Cardiac septum (tissue), 1 donor: ENCODE measurements around the gene UQCR11. TPM values are rescaled to one million over a fixed set of nuclear protein-coding genes. Genes with fewer than 3 reads are reported as not detected.

Source experiments
- DNase-seq: peaks from one replicate; pipeline ENCODE4 v3.0.0-alpha.2; 2020; ENCODE audit warnings: low spot score
- intact Hi-C: fragments of 100-400 bp; cut with DNase I; formaldehyde crosslinking; loops from one replicate; pipeline ENCODE4 v1.14.0; 2022
- long read RNA-seq: library from polyadenylated mRNA; unstranded; transcript quantifications from one replicate; pipeline ENCODE4 v2.0.0, GENCODE V29; 2021
- total RNA-seq: library from RNA; stranded (reverse); fragmentation: NEBNext Ultra II Directional; extraction: Animal tissue kit (Norgen Biotek cat#: 25700); gene quantifications from one replicate; pipeline ENCODE4 v1.2.1, GENCODE V29; 2021
- donor health status: DM: no; HTN: no; CAD: no.

The UQCR11 gene
- total RNA-seq: 697 TPM
- long read RNA-seq, transcript UQCR11-203 (3 exons, 1,324 nt): major isoform, 399 of 409 reads
- long read RNA-seq, partial matches to known transcripts: 4 of 409 reads
- long read RNA-seq, other reads (novel, unspliced or antisense): 3 of 409 reads

DNA sequence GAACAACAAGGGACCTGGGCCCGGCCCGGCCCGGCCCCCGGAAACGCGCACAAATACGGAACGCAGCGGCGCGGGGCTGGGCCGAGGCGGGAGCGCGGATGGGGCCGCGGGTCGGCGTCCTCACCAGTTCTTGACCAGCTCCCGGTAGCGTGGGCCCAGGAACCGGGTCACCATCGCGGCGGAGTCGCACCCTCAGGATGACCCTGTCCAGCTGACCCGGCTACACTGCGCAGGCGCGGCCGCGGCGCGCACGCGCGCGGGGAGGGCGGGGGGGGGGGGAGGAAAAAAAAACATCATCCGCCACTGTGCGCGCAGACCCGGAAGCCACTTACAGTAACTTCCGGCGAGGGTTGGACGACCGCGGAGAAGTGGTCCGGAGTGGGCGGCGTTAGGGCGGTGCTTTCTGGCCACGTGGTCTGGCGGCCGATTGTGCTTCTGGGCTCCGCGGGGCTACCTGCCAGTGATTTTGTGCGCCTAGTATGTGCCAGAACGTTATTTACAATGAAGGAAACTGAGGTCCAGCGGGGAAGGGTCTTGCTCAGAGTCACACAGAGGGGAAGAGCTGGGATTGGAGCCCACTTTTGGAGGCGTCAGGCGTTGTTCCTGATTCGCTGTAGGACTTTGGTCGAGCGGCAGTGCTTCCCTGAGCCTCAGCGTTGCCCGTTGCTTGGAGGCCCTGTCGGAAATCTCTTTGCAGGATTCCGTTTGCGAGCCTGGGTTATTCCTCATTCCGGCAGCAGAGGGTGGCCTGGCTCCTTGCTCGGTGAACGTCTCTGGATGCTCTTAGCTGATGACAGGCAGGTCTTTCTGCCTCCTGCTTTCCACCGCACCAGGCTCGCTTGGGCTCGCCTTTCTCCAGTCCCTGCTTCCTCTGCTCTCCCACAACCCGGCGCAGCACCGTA is at the start of gene UQCR11:
TSS of gene UQCR11 (minus strand) at position 227 of the 902 bp plus-strand sequence. CDS start at position 174, 53 bp downstream.
- DNase-seq: peak; percentile 98
- intact Hi-C loops: loop anchor here (1.0 to 5.0 kb wide), 4 partner anchors 13 to 162 kb away; partner anchors contain the start of gene MBD3

DNA sequence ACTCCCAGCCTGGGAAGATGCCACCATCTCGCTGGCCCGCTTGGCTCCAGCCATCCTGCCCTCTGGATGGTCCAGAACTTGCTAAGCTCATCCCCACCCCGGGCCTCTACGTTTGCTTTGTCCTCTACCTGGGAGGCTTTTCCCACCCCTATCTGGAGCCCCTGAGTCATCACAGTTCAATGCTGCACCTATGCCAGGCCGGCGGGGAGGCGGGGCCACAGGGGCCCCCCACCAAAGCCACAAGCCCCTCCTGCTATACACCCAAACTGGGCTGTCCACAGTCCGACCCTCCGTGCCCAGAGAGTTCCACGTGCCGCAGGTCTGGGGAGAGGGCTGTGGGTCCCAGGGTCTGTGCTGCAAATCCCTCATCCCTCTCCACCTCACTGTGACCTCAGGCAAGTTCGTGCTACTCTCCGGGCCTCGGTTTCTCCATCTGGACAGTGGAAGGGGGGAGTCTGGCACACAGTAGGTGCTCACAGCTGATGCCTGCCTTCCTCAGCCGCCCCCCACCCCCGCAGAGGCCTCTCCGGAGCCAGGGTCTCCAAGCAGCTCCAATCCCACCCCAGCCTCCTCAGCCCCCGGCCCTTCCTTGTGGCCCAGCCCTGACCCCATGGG is 49.0 kb upstream of the UQCR11 start:
- intact Hi-C loops: no loop called here

DNA sequence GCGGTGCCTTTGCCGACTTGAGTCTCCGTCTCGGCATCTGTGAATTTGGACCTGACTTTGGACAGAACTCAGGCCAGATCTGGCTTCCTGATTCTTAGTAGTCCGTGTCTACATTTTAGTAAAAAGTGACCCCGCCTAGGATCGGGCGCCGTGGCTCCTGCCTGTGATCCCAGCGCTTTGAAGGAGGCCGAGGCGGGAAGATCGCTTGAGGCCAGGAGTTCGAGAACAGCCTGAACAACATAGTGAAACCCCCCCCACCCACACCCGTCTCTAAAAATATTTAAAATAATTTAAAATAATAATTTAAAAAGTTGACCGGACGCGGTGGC is 48.0 kb upstream of the UQCR11 start:
- intact Hi-C loops: loop anchor here (1.0 kb wide), 1 partner anchor 48 kb away; the partner anchor contains the start of gene UQCR11
- DNase-seq: no peak

More for the DNA sequence above, 49.0 kb upstream of the UQCR11 start:
- no peak for DNase-seq

DNA sequence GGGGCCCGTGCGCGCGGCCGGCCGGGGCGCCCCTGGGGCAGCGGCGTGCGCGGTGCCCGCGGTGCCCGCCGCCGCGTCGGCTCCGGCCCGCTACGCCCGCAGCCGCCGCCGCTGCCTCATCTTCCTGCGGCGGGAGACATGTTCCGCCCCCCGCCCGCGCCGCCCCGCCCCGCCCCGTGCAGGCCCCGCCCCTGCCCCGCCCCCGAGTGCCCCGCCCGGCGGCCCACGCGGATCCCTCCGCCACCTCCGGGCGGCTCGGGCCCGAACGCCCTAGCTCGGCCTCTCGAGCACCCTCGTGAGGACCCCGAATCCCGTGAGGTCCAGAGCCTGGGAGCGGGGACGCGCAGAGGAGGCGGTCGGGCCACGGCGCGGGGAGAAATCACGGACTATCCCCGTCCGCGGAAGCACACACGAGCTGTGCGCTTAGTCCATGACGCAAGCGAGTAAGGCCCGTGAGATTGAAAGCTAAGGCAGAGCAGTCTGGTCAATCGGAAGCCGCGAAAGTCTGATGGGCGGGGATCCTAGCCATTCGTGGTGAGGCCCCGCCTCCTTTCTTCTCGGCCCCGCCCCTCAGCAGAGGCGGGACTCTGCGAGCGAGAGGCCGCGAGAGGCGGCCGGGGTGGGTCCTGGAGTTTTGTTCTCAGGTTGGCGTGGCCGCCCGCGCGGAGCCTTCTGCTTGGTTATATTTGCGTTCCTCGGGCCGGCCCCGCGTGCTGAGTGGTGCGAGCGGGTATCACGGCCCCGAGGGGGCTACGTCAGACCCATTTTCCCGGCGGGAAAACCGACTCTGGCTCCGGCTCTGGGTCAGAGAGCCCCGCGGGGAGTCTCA is 47.4 kb upstream of the UQCR11 start, which contains the start of gene TCF3:
TSS of gene TCF3 (minus strand) at position 145 of the 829 bp plus-strand sequence. CDS start 2,367 bp downstream, outside the sequence.
- intact Hi-C loops: loop anchor here (1.0 kb wide), 1 partner anchor 47 kb away; the partner anchor contains the start of gene UQCR11
- DNase-seq: peak; percentile 98

DNA sequence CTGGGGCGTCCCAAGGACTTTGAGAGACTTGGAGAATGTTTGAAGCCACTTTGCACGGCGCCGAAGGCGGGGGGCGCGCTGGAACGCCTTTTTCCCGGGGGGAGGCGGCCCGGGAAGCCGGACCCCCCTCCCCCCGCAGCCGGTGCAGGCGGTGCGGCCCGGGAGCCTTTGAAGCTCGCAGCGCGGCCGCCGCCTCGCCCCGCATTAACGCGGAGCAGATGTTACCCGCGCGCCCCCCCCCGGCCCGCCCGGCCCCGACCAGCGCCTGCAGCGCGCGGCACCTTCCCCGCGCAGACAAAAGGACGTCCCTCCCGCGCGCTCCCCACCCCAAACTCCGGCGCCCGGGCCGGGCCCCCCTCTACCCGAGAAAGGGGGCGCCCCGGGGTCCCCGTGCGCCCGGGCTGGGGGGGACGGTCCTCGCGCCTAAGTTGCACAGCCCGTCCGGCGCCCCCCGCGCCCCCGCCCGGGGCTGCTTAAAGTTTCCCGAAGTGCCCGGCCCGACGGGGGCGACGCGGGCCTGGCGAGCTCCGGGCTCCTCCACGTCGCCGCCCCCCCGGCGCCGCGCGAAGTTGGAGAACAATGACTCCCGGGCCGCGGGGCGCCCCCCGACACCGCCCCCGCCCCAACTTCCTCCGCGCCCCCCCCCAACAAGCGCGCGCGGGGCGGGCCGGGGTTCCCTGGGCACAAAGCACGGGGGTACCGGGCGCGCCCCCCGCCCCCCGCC is 46.5 kb upstream of the UQCR11 start:
- intact Hi-C loops: no loop called here
- DNase-seq: no peak

DNA sequence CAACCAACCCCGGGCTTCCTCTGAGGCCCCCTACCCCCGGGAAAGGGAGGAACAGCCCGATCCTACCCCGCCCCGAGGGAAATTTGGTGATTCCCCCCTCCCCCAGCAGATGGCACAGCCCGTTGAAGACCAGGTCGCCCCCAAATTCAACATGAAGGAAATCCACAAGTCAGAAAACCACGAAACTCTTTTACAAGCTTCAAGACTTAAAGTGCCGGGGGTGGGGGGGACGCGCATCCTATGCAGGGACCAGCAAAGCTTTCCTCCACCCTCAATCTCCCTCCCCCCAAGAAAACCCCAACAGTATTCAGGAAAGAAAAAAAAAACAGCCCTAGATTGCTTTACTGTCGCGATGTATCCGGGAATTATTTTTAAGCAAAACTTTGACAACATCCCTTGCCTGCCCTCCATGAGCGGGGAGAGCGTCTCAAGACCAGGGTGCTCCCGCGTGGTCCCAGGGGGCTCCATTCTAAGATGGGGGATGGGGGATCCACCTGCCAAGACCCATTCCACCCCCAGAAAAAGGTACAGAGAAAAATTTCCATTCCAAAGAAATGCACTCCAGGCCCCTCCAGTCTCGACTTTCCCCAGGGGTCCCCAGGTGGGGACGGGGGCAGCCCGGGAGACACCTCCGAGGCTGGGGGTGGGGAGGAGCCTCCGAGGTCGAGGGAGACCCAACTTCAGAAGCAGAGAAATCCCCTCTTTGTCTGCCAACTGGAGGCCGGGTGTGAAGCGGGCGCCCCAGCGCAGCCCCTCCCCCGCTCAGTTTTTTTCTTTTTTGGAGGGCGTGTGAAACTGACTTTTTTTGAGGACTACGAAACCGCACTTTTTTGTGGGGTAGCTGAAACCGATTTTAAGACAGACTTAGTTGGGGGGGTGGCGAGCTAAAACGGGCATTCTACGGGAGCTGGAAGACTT is 45.6 kb upstream of the UQCR11 start:
- intact Hi-C loops: no loop called here
- no peak for DNase-seq

DNA sequence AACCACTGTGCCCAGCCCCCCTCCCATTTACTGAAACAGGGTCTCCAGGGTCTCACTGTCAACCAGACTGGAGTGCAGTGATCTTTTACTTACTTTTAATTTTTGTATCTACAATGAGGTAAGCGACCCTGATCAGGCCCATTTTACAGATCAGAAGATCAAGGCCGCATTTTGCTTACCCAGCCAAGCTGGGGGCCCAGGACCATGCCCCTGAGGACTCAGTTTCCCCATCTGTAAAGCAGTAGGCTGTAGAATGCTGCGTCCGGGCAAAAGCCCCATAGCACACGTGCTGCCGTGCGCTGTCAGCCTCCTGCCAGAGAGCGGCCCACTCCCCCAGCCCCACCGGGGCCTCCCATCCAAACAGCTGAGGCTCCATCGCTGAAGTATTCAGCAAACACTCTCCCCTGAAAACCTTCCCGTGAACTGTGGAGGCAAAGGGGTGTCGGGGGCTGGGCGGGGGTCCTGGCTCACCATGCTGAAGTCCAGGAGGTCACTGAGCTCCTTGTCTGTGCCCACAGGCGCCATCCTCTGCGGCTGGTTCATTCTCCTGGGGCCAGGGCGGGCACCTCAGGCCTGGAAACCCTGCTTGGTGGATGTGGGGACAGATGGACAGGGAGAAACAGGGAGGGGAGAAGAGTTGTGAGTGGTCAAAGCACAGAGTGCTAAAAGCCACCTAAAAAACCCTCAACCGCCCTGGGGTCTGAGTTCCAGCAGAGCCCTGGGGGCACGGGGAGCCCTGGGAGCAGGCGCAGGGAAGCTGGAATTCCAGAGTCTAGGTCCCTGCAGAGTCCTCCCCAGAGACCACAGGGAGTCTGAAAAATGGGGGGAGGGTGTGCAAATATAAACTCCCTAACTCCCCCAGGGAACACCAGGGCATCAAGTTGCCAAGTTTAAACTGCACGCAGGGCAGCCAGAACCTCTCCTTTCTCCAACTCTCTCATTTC is 44.7 kb upstream of the UQCR11 start:
- no peak for DNase-seq
- intact Hi-C loops: no loop called here

DNA sequence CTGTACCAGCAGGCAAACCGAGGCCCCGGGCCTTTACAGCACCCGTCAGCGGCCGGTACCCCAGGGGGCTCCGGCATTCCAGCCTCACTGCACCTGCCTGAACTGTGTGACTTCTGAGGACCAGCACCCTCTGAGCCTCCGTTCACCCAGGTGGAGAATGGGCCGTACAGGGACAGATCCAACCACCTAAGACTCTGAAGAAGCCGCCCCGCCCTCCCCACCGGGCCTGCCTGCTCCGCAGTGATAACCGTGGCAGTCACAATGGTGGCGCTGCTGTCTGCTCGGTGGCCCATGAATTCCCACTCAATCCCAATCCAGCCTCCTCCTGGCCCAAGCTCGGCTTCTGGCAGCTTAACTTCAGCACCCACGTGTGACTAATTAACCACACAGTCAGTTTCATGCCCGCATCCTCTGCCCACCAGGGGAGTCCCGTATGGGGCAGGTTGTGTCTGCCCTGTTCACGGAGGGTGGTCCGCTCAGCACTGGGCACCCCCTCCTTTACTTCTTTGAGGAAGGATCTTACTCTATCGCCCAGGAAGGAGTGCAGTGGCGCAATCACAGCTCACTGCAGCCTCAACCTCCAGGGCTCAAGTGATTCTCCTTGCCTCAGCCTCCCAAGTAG is 43.8 kb upstream of the UQCR11 start:
- DNase-seq: no peak
- intact Hi-C loops: no loop called here

DNA sequence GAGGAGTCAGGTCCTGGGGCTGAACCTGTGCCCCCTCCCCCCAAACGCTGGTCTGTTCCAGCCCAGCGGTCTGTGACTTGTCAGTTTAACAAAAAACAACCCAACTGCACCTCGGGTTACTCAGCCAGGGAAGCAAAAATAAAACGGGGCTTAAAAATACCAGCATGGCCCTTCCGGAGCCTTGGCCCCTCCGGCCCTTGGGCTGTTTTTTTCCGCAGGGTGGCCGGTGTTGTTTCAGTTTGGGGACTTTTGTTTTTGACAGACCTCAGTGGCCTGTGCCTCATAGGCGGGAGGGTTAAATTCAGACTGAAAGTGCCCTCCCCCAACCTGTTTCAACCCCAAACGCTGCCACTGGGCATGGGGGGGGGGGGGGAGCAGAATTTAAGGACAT is 43.2 kb upstream of the UQCR11 start:
- intact Hi-C loops: no loop called here
- no peak for DNase-seq

DNA sequence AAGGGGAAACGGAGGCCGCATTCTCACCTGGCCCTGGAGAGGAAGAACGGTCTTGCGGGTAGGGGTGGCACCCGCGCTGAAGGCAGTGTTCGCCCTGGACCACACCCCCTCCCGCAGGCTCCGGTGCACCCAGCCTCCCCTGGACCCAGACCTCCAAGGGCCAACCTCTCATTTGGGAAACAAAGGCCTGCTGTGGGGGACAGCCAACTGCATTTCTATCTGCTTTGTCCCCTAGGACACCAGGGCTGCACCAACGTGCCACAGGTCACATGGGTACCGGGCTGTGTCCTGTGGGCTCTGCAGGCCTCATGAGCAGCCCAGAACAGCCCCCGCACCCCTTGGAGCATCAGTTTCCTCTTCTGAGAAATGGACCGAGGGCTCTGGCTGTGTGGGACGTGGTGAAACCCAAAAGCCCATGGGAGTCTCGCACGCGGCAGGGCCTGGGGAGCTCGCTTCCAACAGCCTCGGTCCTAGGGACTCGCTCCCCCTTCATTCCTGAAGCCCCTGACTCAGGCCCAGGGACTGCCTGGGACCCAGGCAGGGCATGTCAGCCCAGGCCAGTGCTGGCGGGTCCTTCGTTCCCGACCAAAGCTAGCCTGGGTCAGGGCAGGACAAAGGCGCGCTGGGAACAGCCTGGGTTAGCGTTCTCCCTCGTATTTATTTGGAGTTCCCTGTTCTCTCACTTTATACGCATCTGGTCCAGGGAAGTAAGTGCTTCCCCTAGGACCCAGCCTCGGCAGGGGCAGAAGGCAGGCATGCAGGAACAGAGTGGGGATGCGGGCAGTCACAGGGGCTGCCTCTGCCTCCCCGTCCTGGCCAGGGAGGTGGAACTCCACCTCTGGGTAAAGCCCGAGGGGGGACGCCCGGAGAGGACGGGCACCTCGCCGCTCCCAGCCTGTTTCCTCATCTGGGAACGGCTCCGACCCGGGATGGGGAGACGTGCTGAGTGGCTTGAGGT is 42.5 kb upstream of the UQCR11 start:
- DNase-seq: no peak
- intact Hi-C loops: no loop called here

DNA sequence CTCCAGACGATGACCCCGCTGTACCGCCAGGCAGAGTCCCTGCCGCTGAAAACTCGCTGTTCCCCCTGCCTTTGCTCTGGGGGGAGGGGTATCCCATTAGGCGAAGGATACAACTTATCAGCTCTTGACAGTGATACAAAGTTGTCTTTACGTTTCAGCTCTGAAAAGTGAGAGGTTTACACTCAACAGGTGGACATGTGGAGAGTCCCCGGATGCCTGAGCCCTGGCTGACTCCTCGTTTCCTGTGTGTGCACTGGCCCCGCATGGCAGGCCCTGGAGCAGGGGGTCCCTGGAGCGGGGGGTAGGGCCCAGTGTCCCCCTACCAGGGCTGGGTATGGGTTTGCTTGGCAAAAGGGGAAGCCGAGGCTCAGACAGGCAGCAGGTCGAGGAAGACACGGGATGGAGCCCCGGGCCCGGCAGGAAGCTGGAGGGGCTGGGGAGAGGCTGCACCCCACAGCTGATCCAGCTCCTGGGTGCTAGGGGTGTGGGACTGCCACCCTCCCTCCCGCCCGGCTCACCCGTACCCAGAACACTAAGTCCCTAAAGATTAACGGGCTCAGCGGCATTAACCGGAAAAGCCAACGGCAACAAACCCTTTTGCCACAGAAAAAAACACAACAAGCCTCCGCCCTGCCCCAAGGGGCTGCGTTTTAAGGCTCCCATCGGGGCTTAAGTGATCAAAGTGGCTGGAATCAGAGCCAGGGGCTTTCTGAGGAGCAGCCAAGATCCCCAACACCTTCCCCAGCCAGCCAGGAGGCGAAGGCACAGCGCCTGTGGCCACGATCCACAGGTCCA is 41.6 kb upstream of the UQCR11 start:
- DNase-seq: no peak
- intact Hi-C loops: no loop called here

DNA sequence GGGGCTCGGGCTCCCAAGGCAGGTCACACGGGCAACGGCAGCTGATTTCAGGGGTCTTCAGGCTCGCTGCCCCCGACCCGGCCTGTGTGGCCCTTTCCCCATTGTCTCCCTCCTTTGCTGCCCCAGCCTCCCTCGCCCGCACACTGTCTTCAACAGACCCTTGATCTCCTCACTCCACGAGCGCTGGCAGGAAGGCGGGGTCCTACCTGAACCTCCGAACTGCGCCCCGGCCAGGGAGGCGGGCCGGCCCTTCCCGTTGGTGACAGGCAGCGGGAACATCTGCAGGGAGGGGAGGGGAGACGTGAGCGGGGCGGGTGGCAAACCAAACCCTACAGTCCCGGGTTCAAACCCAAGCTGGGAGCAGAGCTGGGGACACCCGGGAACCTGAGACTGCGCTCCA is 40.9 kb upstream of the UQCR11 start:
- no peak for DNase-seq

DNA sequence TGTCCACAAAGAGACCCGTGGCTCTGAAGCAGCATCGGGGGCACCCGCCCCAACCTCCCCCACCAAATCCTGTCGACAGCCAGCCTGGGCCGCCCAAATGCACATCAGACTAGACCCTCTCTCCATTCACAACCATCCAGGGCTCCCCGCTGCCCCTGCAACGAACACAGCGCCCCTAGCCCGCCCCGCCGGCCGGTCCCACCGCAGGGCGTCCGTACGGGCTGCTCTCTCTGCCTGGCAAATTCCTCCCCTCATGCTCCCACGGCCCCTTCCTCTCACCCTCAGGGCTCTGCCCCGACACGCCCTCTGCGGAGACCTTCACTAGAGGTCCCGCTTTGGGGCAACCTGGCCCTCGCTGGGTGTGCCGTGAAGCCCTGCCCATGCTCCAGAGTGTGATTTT is 40.0 kb upstream of the UQCR11 start:
- intact Hi-C loops: no loop called here
- no peak for DNase-seq

More for the DNA sequence above, 40.9 kb upstream of the UQCR11 start:
- intact Hi-C loops: no loop called here

DNA sequence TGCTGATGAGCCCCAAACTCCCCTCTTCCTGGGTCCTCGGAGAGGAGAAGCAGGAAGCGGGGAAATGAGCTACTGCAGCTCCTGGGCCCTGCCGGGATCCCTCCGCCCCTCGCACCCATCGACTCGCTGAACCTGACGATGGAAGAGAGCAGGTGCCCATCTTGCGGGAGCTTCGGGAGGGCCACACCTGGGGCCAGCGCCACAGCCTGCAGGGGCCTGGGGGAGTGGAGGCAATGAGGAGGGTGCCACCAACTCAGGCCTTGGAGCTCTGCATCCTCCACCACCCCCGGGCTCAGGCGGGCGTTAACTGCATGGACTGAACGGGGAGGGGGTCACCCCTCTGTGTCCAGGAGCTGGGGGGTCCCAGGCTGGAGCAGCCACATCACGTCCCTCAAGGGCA is 38.8 kb upstream of the UQCR11 start:
- no peak for DNase-seq
- intact Hi-C loops: no loop called here
